GM18868 (cell line): Measurements from ENCODE around the gene FGF8.
"Not testable (repeated sequence)": the region's sequence is repeated elsewhere in the genome, so short reads cannot be mapped to it uniquely, and the experiment has no call there.

Source experiments
- ATAC-seq: cut with Tn5 transposase; IDR thresholded peaks from one replicate; pipeline ENCODE4 v1.9.1; 2021; ENCODE audit warnings: mild to moderate bottlenecking, moderate library complexity; ENCODE audit not compliant: unreplicated experiment

Gene FGF8

GRCh38 chr10:101775273-101776160 is at the start of gene FGF8:
Gene FGF8, minus strand, starts transcription at chr10:101776114. Its CDS starts 214 bp downstream, at chr10:101775900.
- ATAC-seq: no peak

DNA sequence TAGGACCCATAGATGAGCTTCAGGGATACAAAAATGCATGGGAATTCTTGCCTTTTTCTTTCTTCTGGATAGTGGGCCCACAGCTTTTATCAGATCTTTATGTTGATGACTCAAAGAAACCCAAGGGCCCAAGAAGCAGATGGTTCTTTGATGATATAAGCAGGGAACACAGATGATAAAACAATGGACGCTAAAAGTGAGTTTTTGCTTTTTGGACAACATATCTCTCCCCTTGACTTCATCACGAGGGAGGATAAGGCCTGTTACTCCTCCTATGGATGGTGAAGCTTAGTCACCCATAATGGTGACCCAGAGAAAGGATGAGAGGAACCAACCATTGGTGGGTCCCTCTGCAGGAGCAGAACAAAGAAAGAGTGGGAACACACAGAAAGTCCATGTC is 48.8 kb upstream of the FGF8 start:
- no peak for ATAC-seq

DNA sequence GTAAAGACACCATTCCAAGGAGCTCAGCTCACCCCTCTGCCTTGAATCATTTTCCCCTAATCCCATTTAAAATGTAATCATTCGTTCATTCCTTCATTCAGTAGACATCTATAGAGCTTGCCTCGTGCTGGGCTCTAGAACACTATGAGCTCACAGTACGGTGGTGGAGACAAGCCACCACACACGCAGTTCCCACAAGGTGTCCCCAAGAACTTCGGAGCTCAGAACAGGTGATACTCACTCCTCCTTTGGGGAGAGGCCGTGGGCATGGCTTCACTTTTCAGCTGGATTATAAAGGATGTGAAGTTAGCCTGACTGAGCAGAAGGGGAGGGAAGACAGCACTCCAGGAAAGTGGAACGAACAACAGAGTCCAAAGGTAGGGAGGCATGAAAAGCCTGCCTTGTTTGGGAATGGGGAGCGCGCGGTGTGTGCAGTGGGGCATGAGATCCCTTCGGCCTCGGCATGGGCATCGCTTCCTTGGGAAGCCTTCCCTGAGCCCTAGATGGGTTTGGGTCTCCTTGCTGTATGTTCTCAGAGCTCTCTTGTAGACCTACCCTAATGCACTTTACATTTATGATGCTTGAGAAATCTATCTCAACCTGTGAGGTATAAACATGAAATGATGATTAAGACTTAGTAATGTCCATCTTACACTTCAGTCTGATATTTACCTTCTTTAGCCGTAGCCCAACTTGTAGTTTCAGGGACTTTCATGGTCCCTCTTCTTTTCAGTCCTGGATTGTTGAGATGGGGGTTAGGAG is 43.1 kb upstream of the FGF8 start:
- ATAC-seq: peak; percentile 18

GRCh38 chr10:101818119-101818871 is 42.4 kb upstream of the FGF8 start, which contains the start of gene OGA:
Gene OGA, minus strand, starts transcription at chr10:101818444. Its CDS starts 422 bp downstream, at chr10:101818022.
- peak; percentile 89 for ATAC-seq

DNA sequence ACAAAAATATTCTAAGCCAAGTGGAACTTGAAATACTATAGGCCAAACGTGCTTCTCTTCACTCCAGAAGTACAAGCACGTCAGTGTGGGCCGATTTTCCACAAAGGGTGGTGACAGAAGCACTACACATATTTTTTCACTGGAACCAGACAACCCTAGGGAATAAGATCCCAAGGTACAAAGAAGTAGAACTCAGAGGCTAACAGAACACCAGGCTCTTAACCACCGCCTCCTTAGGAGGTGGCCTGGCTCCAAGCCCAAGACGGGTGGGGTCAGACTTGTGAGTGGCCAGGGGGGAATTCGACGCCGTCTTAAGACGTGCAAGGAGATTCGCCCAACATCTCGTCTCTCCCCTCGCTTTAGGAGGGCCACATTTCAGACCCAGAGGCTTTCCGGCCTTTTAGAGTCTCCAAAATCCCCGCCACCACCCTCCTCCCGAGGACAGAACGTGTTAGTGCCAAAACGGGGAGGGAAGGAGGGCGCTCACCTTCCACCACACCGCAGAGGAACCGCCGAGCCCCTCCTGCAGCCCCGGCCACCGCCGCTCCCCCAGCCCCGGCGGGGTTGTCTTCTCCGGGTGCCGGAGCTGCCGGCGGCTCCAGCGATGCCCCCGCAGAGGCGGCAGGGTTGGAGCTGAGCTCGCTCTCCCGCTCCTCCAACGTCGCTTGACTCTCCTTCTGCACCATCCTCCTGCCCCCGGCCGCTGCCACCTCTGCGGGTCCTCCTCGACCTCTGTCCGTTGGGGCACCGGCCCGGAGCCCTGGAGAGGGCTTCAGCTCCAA is 41.6 kb upstream of the FGF8 start:
- no peak for ATAC-seq

GRCh38 chr10:101816913-101817336 is 41.0 kb upstream of the FGF8 start:
- no peak for ATAC-seq

DNA sequence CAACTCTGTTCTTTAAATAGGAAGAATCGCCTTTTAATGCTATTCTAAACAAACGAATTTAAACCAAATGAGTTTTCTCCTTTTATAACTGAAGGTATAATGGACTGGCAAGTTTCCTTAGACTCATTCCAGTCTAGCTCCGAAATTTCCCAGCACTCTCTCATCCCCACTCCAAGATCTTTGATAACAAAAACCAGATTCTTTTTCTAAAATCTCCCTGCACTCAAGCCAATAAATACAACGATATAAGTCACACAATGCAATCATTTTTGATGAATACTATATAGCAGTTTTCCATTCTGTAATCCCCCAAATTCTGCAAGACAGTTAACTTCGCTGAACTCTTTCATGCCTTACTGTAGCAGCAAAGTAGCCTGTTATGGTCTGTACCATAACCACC is 40.5 kb upstream of the FGF8 start:
- no peak for ATAC-seq

GRCh38 chr10:101814466-101815071 is 38.7 kb upstream of the FGF8 start:
- no peak for ATAC-seq

DNA sequence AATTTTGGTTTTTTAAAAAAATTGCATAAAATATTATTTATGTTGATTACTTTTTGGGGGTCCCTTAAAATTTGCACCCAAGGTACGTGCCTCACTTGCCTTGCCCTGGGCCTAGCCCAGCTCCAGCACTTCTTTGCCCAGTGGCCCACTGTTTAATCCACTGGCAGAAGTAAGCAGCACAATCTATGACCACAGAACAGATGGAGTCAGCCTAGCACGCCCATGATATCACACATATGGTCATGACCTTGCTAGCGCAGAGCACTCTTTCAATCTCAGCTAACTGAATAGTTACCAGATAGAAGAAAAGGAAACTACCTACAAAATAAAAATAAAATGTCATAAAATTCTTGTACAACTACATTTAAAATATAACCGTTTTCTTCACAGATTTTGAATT is 36.7 kb upstream of the FGF8 start:
- no peak for ATAC-seq

- no peak for ATAC-seq
These were observed 31.2 kb upstream of the FGF8 start for GRCh38 chr10:101807158-101807557.

DNA sequence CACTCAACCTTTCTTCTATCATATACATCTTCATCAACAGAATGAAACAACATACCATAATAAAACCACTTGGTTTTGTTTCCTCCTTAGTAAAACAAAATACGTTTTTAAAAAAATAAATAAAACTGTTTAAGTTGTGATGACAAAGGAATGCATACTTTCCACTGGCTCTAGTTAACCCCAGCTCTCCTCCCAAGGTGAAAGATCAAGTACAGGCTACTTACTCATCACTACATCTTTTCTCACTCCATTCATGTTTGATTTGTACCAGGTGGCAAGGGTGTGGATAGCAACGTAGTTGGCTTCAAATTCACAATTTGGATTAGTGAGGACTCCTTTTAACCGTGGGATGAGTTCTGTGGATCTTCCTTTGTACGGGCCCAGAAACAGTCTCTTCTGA is 27.6 kb upstream of the FGF8 start:
- ATAC-seq: no peak

DNA sequence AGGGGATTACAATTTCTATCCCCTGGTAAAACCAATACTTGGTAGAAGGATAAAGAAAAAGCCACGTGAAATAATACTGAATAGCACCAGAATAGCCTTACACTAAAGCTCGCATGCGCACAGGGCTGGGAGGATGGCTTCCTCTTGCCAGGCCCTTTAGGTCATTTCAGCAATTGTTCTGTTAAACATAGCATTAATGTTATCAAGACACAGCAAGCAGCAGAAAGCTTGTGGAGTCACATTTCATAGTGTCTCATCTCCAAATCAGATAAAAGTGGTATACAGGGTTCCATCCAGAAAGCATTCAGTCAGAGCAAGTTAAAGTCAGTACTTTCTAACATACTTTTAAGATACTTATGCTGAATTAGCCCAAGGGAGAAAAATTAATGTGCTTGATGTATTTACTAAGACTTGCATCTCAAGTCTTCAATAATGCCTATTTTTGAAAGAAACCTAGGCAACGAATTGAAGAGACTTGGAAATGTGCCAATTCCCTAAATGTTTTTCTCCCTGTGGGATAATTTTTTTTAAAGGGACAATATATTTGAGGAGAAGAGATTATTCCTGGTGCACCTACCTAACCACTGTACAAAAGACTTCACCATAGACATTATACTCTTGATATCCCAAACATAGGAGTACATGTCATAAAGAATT is 21.6 kb upstream of the FGF8 start:
- ATAC-seq: no peak

- no peak for ATAC-seq
These were observed 17.6 kb upstream of the FGF8 start for GRCh38 chr10:101793526-101793925.

GRCh38 chr10:101789686-101790085 is 13.8 kb upstream of the FGF8 start:
- ATAC-seq: no peak

- not testable (repeated sequence) for ATAC-seq
These were observed 13.3 kb upstream of the FGF8 start for GRCh38 chr10:101789231-101789630.

GRCh38 chr10:101785801-101786200 is 9.9 kb upstream of the FGF8 start:
- no peak for ATAC-seq

DNA sequence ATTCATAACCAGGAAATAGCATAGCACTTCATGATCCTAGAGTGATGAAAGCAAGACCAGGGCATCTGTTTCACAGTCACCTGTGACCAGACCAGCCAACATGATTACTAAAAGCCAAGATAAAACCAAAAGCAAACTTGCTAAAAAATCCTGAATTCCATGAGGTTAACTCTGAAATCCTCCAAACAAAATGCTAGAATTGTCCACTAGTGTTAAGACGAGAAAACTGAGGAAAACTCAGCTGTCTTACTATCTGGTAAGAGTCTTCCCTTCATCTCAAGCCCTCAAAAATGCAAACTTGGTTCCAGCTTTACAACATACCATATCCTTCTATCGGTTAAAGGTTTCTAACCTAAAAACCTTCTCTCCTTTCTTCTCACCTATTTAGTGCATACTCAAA is 8.6 kb upstream of the FGF8 start:
- no peak for ATAC-seq

DNA sequence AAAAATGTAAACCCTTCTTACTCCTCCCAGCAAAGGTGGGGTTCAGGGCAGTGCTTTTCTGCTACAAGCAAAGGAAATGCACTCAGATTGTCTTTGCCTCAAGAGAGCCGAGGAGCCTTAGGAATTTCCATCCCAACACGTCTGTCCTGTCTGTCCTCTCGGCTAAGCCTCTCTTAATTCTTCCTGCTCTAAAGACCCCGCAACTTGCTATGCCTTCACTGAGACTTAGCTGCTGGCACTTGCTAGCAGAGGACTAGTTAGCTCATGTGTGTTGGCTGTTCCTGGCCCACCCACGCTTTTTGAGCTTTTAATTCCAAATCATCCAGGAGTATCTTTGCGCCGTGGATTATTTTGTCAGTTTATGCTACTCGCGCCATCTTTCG is 7.8 kb upstream of the FGF8 start:
- ATAC-seq: no peak
